Testis (tissue), 2 donors: ENCODE data around the gene SLTM.

Experiments used
- POLR2A ChIP-seq: fragments of 450-650 bp; IDR thresholded peaks from one replicate; pipeline ENCODE4 v1.6.1; 2017; ENCODE audit warnings: antibody characterized with exemption, mild to moderate bottlenecking, moderate library complexity
- TF ChIP-seq, protein P1 (sequence below), 3 experiments: fragments of 450-650 bp in 2 of 3; fragments of 200-600 bp in 1 of 3; sonication (generic) in 1 of 3; IDR thresholded peaks; one replicate each; pipeline ENCODE4 v1.5.1; 2016 to 2019; ENCODE audit warnings: antibody characterized with exemption in 3 of 3, mild to moderate bottlenecking in 2 of 3, moderate library complexity in 1 of 3

DNA sequence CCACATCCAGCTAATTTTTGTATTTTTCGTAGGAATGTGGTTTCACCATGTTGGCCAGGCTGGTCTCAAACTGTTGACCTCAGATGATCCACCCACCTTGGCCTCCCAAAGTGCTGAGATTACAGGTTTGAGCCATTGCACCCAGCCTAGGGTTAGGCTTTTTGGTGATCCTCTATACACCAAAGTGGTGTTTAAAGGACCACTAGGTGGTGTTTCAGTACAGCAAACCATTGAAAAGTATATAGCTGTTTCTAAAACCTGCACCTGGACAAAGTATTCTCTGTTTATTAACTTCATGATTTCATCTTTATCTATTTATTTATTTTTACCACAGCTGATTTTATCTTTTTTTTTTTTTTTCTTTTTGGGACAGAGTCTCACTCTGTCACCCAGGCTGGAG lies 94.0 kb downstream of the SLTM start:
- no peak for TF ChIP-seq POLR2A
- TF ChIP-seq, protein P1, sequence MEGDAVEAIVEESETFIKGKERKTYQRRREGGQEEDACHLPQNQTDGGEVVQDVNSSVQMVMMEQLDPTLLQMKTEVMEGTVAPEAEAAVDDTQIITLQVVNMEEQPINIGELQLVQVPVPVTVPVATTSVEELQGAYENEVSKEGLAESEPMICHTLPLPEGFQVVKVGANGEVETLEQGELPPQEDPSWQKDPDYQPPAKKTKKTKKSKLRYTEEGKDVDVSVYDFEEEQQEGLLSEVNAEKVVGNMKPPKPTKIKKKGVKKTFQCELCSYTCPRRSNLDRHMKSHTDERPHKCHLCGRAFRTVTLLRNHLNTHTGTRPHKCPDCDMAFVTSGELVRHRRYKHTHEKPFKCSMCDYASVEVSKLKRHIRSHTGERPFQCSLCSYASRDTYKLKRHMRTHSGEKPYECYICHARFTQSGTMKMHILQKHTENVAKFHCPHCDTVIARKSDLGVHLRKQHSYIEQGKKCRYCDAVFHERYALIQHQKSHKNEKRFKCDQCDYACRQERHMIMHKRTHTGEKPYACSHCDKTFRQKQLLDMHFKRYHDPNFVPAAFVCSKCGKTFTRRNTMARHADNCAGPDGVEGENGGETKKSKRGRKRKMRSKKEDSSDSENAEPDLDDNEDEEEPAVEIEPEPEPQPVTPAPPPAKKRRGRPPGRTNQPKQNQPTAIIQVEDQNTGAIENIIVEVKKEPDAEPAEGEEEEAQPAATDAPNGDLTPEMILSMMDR (IDR thresholded peaks at IDR 0.05), result peak in 1 of 3 experiments; percentile 43
